Prostate gland (tissue), 2 donors: Measurements from ENCODE around the gene F13B. TPM values are rescaled to one million over a fixed set of nuclear protein-coding genes. Genes with fewer than 3 reads are reported as not detected.

Experiments
- DNase-seq: peaks from one replicate; pipeline ENCODE4 v3.0.0-alpha.2; 2019; ENCODE audit warnings: low spot score
- H3K27ac ChIP-seq, 2 donors: fragments of 200-600 bp; sonication (generic); 2 replicates each; pipeline ENCODE4 v1.5.1; 2017 to 2019
- H3K27me3 ChIP-seq: fragments of 200-600 bp; sonication (generic); replicated peaks from 2 replicates; pipeline ENCODE4 v1.5.1; 2019; ENCODE audit not compliant: insufficient read depth
- H3K36me3 ChIP-seq, 2 donors: fragments of 200-600 bp; sonication (generic); 1 replicate in 1 of 2; 2 replicates in 1 of 2; pipeline versions ENCODE4 v1.5.1 to v1.8.1; 2017 to 2019
- H3K4me1 ChIP-seq: fragments of 200-600 bp; sonication (generic); replicated peaks from 2 replicates; pipeline ENCODE4 v1.5.1; 2019
- H3K4me3 ChIP-seq, 2 donors: fragments of 200-600 bp; sonication (generic); 2 replicates each; pipeline ENCODE4 v1.5.1; 2017 to 2019
- H3K9me3 ChIP-seq: fragments of 200-600 bp; sonication (generic); 2 replicates; pipeline ENCODE4 v1.5.1; 2017
- CTCF ChIP-seq, 4 experiments: fragments of 200-600 bp in 2 of 4; fragments of 450-650 bp in 2 of 4; sonication (generic) in 2 of 4; IDR thresholded peaks; 1 replicate in 3 of 4; 2 replicates in 1 of 4; pipeline ENCODE4 v1.5.1; 2016 to 2019; ENCODE audit warnings: antibody characterized with exemption in 4 of 4, mild to moderate bottlenecking in 2 of 4, moderate library complexity in 2 of 4
- POLR2A ChIP-seq: fragments of 450-650 bp; IDR thresholded peaks from one replicate; pipeline ENCODE4 v1.6.1; 2016; ENCODE audit warnings: antibody characterized with exemption, mild to moderate bottlenecking
- POLR2AphosphoS5 ChIP-seq: sonication (generic); formaldehyde crosslinking; IDR thresholded peaks from one replicate; pipeline ENCODE4 v1.6.1; 2017; ENCODE audit warnings: antibody characterized with exemption
- WGBS: methylation state at CpG from one replicate; pipeline ENCODE4 v1.1.5; 2018; 5-methylcytosine and 5-hydroxymethylcytosine counted together
- intact Hi-C: fragments of 100-400 bp; cut with DNase I; formaldehyde crosslinking; loops from one replicate; pipeline ENCODE4 v1.14.2; 2022
- total RNA-seq, 2 donors: library from RNA; depleted of rRNA; stranded (reverse); fragments of >200 nt; gene quantifications; one replicate each; pipeline ENCODE4 v1.1.0, GENCODE V29; 2016

F13B gene
- total RNA-seq, 2 donors from 2014 or later, result not detected

DNA sequence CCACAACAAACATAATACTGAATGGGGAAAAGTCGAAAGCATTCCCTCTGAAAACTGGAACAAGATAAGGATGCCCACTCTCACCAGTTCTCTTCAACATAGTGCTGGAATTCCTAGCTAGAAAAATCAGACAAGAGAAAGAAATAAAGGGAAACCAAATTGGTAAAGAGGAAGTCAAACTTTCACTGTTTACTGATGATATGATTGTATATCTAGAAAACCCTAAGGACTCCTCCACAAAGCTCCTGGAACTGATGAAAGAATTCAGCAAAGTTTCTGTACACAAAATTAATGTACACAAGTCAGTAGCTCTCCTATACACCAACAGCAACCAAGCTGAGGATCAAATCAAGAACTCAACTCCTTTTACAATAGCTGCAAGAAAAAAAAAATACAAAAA, 6.9 kb upstream of the F13B start:
- no peak for TF ChIP-seq POLR2A
- TF ChIP-seq CTCF (IDR thresholded peaks at IDR 0.05), result no peak
- TF ChIP-seq POLR2AphosphoS5, result no peak
- DNase-seq, result no peak
- Histone ChIP-seq H3K4me3 (no peak overlapping the region), H3K27me3 (no peaks in the 10 kb centered on the region), H3K9me3 (no peaks in the 10 kb centered on the region), H3K36me3 (no peaks in the 10 kb centered on the region), H3K4me1 (no peaks in the 10 kb centered on the region), H3K27ac (no peak overlapping the region)
- intact Hi-C loops, result no loop called here
- 93% methylated on average over 1 of the region's 1 CpG for WGBS

DNA sequence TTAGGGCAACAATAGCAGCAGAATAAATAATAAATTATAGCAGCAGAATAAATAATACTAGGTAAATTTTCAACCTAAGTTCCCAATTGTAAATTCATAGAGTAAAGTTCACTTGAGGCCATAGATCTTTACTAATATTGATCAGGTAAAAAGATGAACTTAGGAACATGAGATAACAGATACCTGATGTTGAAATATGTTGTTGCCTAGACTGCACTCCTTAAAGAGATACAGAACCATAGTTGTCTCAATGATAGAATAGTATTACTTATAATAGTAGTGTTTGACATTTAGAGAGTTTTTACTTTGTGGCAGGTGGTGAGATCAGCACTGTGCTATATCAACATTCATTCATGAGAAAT, 378 bp upstream of the F13B start:
- DNase-seq, result no peak
- H3K4me3 ChIP-seq, result no peak overlapping the region
- H3K27me3 ChIP-seq, result no peaks in the 10 kb centered on the region
- H3K9me3 ChIP-seq, result no peaks in the 10 kb centered on the region
- intact Hi-C loops, result no loop called here
- H3K27ac ChIP-seq, result no peak overlapping the region
- no peak for TF ChIP-seq POLR2A
- TF ChIP-seq CTCF (IDR thresholded peaks at IDR 0.05), result no peak
- no peak for TF ChIP-seq POLR2AphosphoS5
- H3K4me1 ChIP-seq, result no peaks in the 10 kb centered on the region
- no peaks in the 10 kb centered on the region for H3K36me3 ChIP-seq

GRCh38 chr1:197066277-197066676, 783 bp downstream of the F13B start:
- Histone ChIP-seq H3K4me3 (no peak overlapping the region), H3K27ac (no peak overlapping the region), H3K27me3 (no peaks in the 10 kb centered on the region), H3K9me3 (no peaks in the 10 kb centered on the region), H3K36me3 (no peaks in the 10 kb centered on the region), H3K4me1 (no peaks in the 10 kb centered on the region)
- intact Hi-C loops, result no loop called here
- 85% methylated on average over 1 of the region's 1 CpG for WGBS
- DNase-seq, result no peak
- no peak for TF ChIP-seq POLR2A
- TF ChIP-seq POLR2AphosphoS5, result no peak
- TF ChIP-seq CTCF (IDR thresholded peaks at IDR 0.05), result no peak

DNA sequence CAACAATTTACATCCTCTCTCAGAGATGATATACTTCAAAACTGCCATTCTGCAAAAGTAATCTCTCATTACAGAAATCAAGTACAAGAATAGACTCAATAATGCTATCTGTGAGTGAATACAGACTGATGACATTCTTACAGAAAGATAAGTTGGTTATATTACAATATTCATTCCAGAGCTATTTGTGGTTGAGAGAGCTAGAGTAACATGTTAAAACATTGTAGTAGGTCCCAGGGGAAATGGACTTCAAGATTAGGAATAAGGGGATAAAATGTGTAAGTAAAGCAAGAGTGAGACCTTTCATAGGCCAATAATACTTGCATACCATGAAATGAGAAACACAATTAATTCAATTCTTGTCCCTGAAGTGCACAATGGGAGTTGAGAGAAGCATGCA, 1.5 kb downstream of the F13B start:
- Histone ChIP-seq H3K4me3 (no peak overlapping the region), H3K27ac (no peak overlapping the region), H3K9me3 (no peaks in the 10 kb centered on the region), H3K36me3 (no peaks in the 10 kb centered on the region), H3K27me3 (no peaks in the 10 kb centered on the region), H3K4me1 (no peaks in the 10 kb centered on the region)
- TF ChIP-seq POLR2A (no peak), POLR2AphosphoS5 (no peak), CTCF (IDR thresholded peaks at IDR 0.05) (no peak)
- no peak for DNase-seq
- intact Hi-C loops, result no loop called here

DNA sequence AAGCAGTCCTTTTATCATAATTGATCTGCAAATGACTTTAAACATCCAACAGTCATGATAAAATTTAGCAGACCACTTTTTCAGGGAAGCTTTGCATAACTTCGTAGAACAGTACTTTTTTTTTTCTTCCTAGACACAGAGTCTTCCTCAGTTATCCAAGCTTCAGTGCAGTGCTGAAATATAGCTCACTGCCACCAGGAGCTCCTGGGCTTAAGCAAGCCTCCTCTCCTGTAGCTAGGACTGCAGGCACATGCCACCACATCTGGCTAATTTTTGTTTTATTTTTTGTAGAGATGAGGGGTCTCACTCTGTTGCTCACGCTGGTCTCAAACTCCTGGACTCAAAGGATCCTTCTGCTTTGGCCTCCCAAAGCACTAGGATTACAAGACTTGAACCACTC, 3.8 kb downstream of the F13B start:
- DNase-seq, result no peak
- Histone ChIP-seq H3K4me1 (no peaks in the 10 kb centered on the region), H3K27ac (no peak overlapping the region), H3K27me3 (no peaks in the 10 kb centered on the region), H3K36me3 (no peaks in the 10 kb centered on the region), H3K4me3 (no peak overlapping the region), H3K9me3 (no peaks in the 10 kb centered on the region)
- intact Hi-C loops, result no loop called here
- 73% methylated on average over 2 of the region's 2 CpGs for whole genome bisulfite sequencing
- no peak for TF ChIP-seq CTCF (IDR thresholded peaks at IDR 0.05)
- TF ChIP-seq POLR2AphosphoS5, result no peak
- no peak for TF ChIP-seq POLR2A
